Measurements from ENCODE around the gene NEXN.
"Not testable (repeated sequence)": the region's sequence is repeated elsewhere in the genome, so short reads cannot be mapped to it uniquely, and the experiment has no call there.

The NEXN gene

DNA sequence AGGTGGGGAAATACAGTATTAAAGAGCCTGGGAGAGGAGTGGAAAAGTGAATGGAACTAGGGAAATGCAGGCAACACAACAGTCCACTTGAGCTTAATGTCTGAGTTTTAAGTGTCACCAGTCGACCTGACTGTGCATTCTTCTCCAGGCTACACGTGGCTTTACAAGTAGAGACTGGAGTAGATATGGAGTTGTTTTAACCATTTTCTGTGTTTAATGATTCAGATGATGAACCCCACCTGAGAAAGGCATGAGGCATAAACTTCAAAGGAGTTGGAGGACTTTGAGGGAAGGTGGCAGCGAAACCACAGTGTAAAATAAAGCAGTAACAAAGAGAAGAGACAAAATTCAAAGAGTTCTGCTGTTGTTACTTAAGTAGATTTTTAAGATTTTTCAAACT lies 77.9 kb downstream of the NEXN start:
- no peak for DNase-seq

- DNase-seq = no peak
Measured at GRCh38 chr1:77970192-77970591, 81.8 kb downstream of the NEXN start.

GRCh38 chr1:77972080-77972479 lies 83.7 kb downstream of the NEXN start:
- no peak for DNase-seq

DNA sequence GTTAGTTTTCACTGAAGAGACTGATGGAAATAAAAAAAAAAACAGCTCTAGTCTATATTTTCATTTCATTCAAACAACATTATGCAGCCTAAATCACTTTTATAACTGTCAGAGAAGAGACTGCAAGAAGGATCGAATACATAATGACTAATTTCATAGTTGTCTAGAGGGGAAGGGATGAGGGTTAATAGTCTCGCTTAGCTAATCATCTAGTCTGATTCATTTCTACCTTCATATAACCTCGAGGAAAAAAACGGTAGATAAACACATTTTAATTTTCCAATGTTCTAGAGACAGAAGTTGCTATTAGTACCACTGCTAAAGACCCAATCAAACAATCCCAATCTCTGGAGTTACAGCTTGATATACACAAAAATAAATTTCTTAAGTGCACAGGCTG lies 87.0 kb downstream of the NEXN start:
- peak; percentile 44 for DNase-seq

DNA sequence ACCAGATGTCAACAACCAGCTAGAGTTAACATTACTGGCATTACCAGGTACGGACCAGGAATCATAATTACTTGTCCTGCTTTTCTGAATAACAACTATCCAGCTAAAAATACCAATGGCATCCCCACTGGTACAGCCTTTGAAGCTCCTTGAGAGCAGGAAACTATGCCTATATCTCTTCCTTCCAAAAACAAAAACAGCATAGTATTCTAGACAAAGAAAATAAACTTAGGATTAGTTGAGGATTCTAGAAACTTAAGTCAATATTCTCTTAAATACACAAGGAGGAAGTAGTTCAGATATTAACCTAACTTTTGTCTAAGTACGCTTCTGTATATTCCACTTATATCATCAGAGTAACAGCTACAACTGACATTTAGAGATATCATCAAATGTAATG lies 87.5 kb downstream of the NEXN start:
- DNase-seq = no peak

DNA sequence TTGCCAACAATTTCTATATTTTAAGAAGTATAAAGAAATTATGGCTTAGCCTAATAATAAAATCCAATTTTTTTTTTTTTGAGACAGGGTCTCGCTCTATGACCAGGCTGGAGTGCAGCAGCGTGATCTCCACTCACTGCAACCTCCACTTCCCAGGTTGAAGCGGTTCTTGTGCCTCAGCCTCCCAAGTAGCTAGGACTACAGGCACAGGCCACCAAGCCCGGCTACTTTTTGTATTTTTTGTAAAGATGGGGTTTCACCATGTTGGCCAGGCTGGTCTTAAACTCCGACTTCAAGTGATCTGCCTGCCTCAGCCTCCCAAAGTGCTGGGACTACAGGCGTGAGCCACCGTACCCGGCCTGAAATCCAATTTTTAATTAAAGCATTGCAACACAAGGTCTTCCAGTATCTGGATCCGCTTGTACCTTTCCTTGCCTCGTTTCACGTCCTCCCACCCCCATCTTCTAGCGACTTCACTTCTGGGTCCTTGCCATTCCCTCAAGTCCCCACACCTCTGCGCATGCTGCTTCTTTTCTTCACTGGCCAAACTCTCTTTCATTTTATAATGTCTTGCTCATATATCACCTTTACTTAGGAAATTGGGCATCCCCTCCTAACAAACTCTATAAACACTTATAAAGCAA lies 88.1 kb downstream of the NEXN start:
- DNase-seq = no peak

DNA sequence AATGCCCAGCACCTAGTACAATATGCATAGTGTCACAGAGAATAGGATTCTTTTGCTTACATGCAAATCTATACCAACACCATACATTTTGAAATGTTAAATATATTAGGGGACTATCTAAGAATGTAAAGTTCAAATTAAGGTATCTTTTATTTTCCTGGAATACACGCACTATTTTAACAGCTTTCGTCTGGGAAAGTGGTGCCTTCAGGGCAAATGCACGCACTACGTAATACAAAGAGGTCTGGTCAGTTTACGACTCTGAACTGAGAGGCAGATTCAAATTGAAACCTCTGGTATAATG lies 89.5 kb downstream of the NEXN start:
- DNase-seq = no peak

- peak; percentile 88 for DNase-seq
Measured at GRCh38 chr1:77978293-77978968, 90.0 kb downstream of the NEXN start.

GRCh38 chr1:77978969-77979876 lies 90.8 kb downstream of the NEXN start, which contains the start of gene FUBP1:
FUBP1 (minus strand) TSS chr1:77979072; CDS start chr1:77979004, 68 bp downstream.
- peak; percentile 100 for DNase-seq

- DNase-seq = not testable (repeated sequence)
Measured at GRCh38 chr1:77983352-77983996, 95.0 kb downstream of the NEXN start.

DNA sequence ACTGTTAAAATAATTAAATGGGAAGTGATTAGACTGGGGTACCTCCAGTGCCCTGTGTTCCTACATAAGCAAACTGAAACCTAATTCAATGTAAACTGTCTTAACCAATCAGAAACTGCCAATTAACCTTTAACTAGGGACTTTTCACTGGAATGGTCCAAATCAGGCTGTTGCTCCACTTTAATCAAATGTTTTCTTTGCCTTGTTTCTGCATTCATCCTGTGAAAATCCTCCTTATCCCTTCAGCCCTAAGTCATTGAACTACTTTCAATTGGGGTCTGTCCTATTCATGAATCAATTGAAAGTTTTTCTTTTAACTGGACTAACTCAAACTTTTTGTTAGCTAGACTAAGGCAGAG lies 95.6 kb downstream of the NEXN start:
- no peak for DNase-seq

GRCh38 chr1:77984629-77985028 lies 96.2 kb downstream of the NEXN start:
- no peak for DNase-seq

GRCh38 chr1:77986810-77987209 lies 98.4 kb downstream of the NEXN start:
- DNase-seq = no peak

DNA sequence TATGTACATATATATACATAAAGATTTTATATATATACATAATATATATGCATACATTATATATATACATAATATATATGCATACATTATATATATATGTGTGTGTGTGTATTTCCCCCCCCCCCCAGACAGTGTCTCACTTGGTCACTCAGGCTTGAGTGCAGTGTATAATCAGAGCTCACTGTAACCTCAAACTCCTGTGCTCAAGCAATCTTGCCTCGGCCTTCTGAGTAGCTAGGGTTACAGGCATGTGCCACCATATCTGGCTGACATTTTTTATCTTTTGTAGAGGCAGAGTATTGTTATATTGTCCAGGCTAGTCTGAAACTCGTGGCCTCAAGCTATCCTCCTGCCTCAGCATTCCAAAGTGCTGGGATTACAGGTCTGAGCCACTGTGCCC lies 99.5 kb downstream of the NEXN start:
- DNase-seq = no peak

DNA sequence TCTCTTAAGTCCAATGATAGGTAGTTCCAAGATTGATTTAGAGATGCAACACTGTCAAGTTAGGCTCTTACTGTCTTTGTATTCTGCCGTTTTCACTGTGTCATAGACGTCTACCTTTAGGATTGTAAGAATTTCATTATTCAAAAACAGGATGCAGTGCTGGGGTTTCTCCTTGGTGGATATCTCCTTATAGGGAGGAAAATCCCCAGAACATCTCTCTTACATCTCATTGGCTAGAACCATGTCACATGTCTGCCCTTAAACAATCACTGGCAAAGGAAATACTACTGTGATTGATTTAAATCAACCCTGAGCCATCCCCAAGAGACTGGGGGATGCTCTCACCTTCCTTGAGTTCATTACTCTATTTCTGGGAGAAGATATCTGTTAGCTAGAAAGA lies 101.3 kb downstream of the NEXN start:
- DNase-seq = no peak

DNA sequence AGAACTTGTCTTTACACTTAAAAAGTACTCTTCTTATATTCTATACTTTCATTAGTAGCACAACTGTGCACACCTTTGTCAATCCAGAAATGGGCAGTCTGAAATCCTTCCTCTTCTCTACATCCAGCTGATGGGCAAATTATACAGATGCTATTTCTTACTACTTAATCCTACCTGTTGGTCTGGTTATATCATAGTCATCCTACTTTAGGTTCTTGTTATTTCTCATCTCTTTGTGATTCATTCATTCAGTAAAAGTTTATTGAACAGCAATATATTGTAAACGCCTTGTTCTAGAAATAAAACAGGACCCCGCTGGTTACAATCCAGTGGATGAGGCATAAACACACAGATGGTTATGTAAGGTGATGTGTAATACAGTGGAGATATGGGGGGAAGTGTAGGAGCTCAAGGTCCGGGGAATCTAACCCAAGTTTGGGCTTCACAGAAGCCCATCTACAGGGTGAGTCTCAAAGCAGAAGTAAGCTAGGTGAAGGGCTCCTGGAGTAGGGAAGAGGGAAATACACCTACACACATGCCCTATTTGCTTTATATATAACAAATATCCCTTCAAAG lies 102.3 kb downstream of the NEXN start:
- no peak for DNase-seq

- no peak for DNase-seq
Measured at GRCh38 chr1:77991638-77992037, 103.2 kb downstream of the NEXN start.

Measured in fibroblast of upper back skin (primary cell).